ENCODE results near the gene SASS6. TPM values are rescaled to one million over a fixed set of nuclear protein-coding genes. Genes with fewer than 3 reads are reported as not detected.

The SASS6 gene
- total RNA-seq, 4 donors from 2014 or later: 1.9 to 6.8 (median 3.8) TPM

- intact Hi-C loops (cut with DNase I): no loop called here
- no peak overlapping the region for H3K4me3 ChIP-seq
- no peak overlapping the region for H3K27ac ChIP-seq
- WGBS, 2 donors: 94 to 97% methylated on average over 4 of the region's 4 CpGs
- no peaks in the 10 kb centered on the region for H3K27me3 ChIP-seq
- H3K4me1 ChIP-seq: no peaks in the 10 kb centered on the region
- H3K9me3 ChIP-seq: no peaks in the 10 kb centered on the region
- DNase-seq: no peak
- peaks cover 0 to 27% (median 0%) of the 10 kb centered on the region in 3 donors for H3K36me3 ChIP-seq
- TF ChIP-seq CTCF (IDR thresholded peaks at IDR 0.05) (no peak), POLR2A (IDR thresholded peaks at IDR 0.05) (no peak)
Observed at GRCh38 chr1:100115524-100115923, 17.2 kb downstream of the SASS6 start.

DNA sequence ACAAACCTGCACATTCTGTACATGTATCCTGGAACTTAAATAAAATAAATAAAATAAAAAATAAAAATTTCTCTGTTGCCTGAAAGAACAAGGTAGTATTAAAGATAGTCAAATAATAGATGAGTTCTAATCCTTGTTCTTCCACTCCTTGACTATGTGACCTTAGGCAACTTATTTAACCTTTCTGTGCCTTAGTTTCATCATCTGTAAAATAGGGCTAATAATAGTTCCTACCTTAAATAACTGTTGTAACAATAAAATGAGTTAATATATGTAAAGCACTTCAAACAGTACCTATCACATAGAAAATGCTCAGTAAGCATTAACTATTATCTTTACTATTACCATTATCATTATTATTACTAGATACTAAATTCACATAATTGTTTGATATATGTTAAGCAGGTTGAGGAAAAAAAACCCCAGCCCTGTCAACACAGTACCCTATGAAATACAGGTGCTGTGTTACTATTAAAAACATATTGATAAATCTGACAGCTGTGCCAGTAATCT is 23.1 kb downstream of the SASS6 start:
- Histone ChIP-seq H3K27ac (no peak overlapping the region), H3K4me3 (no peak overlapping the region), H3K36me3 (peaks cover 0 to 31% (median 4%) of the 10 kb centered on the region in 3 donors), H3K27me3 (no peaks in the 10 kb centered on the region), H3K9me3 (no peaks in the 10 kb centered on the region), H3K4me1 (no peaks in the 10 kb centered on the region)
- intact Hi-C loops (cut with DNase I): no loop called here
- no peak for TF ChIP-seq CTCF (IDR thresholded peaks at IDR 0.05)
- TF ChIP-seq POLR2A (IDR thresholded peaks at IDR 0.05): no peak
- no peak for DNase-seq

DNA sequence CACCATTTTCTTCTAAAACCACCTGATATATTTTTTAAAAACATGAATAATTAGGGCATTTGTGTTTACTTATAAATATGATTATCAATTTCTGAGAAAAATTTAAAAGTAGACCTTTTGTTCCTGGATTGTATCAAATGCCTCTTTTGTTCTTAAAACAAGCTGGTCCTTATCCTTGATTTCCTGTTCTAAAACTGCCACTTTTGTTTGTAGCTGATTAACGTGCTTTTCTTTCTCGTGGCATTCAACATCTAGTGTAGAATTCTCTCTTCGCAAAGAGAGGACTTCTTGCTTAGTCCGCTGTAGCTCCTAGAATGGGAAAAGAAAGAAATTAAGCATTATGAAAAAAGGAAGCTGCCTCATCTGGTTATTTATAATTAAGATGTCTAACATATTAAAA is 25.0 kb downstream of the SASS6 start:
- Histone ChIP-seq H3K27me3 (no peaks in the 10 kb centered on the region), H3K27ac (no peak overlapping the region), H3K9me3 (no peaks in the 10 kb centered on the region), H3K36me3 (peaks cover 0 to 50% (median 4%) of the 10 kb centered on the region in 3 donors), H3K4me1 (no peaks in the 10 kb centered on the region), H3K4me3 (no peak overlapping the region)
- intact Hi-C loops (cut with DNase I): no loop called here
- 86 to 88% methylated on average over 4 of the region's 4 CpGs for WGBS, 2 donors
- no peak for TF ChIP-seq POLR2A (IDR thresholded peaks at IDR 0.05)
- TF ChIP-seq CTCF (IDR thresholded peaks at IDR 0.05): no peak
- DNase-seq: no peak

GRCh38 chr1:100101564-100101963 is 31.2 kb downstream of the SASS6 start:
- no peak overlapping the region for H3K27ac ChIP-seq
- H3K4me3 ChIP-seq: no peak overlapping the region
- H3K4me1 ChIP-seq: no peaks in the 10 kb centered on the region
- TF ChIP-seq CTCF (IDR thresholded peaks at IDR 0.05): no peak
- TF ChIP-seq POLR2A (IDR thresholded peaks at IDR 0.05): no peak
- peaks cover 0 to 93% (median 2%) of the 10 kb centered on the region in 3 donors for H3K36me3 ChIP-seq
- intact Hi-C loops (cut with DNase I): no loop called here
- H3K9me3 ChIP-seq: no peaks in the 10 kb centered on the region
- WGBS, 2 donors: 84 to 96% methylated on average over 2 of the region's 2 CpGs
- no peak for DNase-seq
- no peaks in the 10 kb centered on the region for H3K27me3 ChIP-seq

- Histone ChIP-seq H3K4me3 (no peak overlapping the region), H3K27ac (no peak overlapping the region), H3K36me3 (peaks cover 0 to 93% (median 0%) of the 10 kb centered on the region in 3 donors), H3K4me1 (no peaks in the 10 kb centered on the region), H3K9me3 (no peaks in the 10 kb centered on the region), H3K27me3 (no peaks in the 10 kb centered on the region)
- intact Hi-C loops (cut with DNase I): no loop called here
- 72 to 74% methylated on average over 1 of the region's 1 CpG for WGBS, 2 donors
- no peak for DNase-seq
- no peak for TF ChIP-seq POLR2A (IDR thresholded peaks at IDR 0.05)
- no peak for TF ChIP-seq CTCF (IDR thresholded peaks at IDR 0.05)
Observed at GRCh38 chr1:100100202-100100601, 32.5 kb downstream of the SASS6 start.
